Lower leg skin (tissue), 3 donors: ENCODE results near the gene PEX7.

Source experiments
- POLR2A ChIP-seq, 2 donors: fragments of 450-650 bp; IDR thresholded peaks; one replicate each; pipeline ENCODE4 v1.6.1; 2016 to 2017; ENCODE audit warnings: antibody characterized with exemption in 2 of 2, mild to moderate bottlenecking in 1 of 2, moderate library complexity in 1 of 2
- TF ChIP-seq, protein P1 (sequence below), 3 donors: fragments of 450-650 bp; IDR thresholded peaks; one replicate each; pipeline ENCODE4 v1.5.1; 2016; ENCODE audit warnings: antibody characterized with exemption in 3 of 3, mild to moderate bottlenecking in 3 of 3, moderate library complexity in 2 of 3

DNA sequence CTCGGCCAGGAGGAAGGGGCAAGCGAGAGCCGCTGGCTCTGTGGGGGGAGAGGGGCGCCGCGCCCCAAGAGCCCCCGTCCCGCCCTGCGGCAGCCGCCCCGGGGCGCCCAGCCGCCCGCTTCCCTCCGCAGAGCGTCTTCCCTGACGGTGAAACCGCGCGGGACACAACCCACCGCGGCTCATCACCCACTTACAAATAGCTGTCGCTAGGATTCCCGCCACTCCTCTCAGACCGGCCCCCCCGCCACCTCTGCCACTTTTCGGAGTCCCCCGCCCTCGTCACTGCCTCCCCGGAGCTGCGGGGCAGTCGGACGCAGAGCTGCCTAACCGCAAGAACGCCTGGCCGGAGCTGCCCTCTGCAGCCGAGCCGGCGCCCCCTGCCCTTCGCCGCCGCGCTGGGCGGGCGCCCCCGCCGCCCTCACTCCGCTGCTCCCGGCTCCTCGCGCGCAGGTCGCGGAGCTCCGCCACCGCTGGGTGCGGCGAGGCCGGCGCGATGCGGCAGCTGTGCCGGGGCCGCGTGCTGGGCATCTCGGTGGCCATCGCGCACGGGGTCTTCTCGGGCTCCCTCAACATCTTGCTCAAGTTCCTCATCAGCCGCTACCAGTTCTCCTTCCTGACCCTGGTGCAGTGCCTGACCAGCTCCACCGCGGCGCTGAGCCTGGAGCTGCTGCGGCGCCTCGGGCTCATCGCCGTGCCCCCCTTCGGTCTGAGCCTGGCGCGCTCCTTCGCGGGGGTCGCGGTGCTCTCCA lies 99.7 kb downstream of the PEX7 start, which contains the start of gene SLC35D3:
- TF ChIP-seq, protein P1, sequence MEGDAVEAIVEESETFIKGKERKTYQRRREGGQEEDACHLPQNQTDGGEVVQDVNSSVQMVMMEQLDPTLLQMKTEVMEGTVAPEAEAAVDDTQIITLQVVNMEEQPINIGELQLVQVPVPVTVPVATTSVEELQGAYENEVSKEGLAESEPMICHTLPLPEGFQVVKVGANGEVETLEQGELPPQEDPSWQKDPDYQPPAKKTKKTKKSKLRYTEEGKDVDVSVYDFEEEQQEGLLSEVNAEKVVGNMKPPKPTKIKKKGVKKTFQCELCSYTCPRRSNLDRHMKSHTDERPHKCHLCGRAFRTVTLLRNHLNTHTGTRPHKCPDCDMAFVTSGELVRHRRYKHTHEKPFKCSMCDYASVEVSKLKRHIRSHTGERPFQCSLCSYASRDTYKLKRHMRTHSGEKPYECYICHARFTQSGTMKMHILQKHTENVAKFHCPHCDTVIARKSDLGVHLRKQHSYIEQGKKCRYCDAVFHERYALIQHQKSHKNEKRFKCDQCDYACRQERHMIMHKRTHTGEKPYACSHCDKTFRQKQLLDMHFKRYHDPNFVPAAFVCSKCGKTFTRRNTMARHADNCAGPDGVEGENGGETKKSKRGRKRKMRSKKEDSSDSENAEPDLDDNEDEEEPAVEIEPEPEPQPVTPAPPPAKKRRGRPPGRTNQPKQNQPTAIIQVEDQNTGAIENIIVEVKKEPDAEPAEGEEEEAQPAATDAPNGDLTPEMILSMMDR (IDR thresholded peaks at IDR 0.05) = no peak
- no peak for TF ChIP-seq POLR2A (IDR thresholded peaks at IDR 0.05)
